ENCODE measurements around the gene DRAXIN.

Gene DRAXIN

GRCh38 chr1:11654939-11655808 is 36.3 kb upstream of the DRAXIN start:
- DNase-seq (ENCODE audit: low read depth): no peak

GRCh38 chr1:11657654-11658053 is 33.9 kb upstream of the DRAXIN start:
- DNase-seq (ENCODE audit: low read depth): no peak

GRCh38 chr1:11658542-11658941 is 33.0 kb upstream of the DRAXIN start:
- DNase-seq (ENCODE audit: low read depth): no peak

- DNase-seq (ENCODE audit: low read depth): no peak
Measured at GRCh38 chr1:11659748-11660147, 31.8 kb upstream of the DRAXIN start.

GRCh38 chr1:11661103-11661502 is 30.4 kb upstream of the DRAXIN start:
- DNase-seq (ENCODE audit: low read depth): no peak

GRCh38 chr1:11664336-11665065 is 27.0 kb upstream of the DRAXIN start:
- peak; percentile 20 for DNase-seq (ENCODE audit: low read depth)

GRCh38 chr1:11668516-11668915 is 23.0 kb upstream of the DRAXIN start:
- DNase-seq (ENCODE audit: low read depth): no peak

- no peak for DNase-seq (ENCODE audit: low read depth)
Measured at GRCh38 chr1:11670747-11671146, 20.8 kb upstream of the DRAXIN start.

- DNase-seq (ENCODE audit: low read depth): no peak
Measured at GRCh38 chr1:11671205-11671543, 20.3 kb upstream of the DRAXIN start.

- no peak for DNase-seq (ENCODE audit: low read depth)
Measured at GRCh38 chr1:11671544-11672286, 19.8 kb upstream of the DRAXIN start.

- DNase-seq (ENCODE audit: low read depth): no peak
Measured at GRCh38 chr1:11673089-11673769, 18.3 kb upstream of the DRAXIN start.

- DNase-seq (ENCODE audit: low read depth): no peak
Measured at GRCh38 chr1:11674488-11674887, 17.0 kb upstream of the DRAXIN start.

- DNase-seq (ENCODE audit: low read depth): no peak
Measured at GRCh38 chr1:11675325-11675724, 16.2 kb upstream of the DRAXIN start.

- no peak for DNase-seq (ENCODE audit: low read depth)
Measured at GRCh38 chr1:11676386-11677103, 15.0 kb upstream of the DRAXIN start.

- DNase-seq (ENCODE audit: low read depth): no peak
Measured at GRCh38 chr1:11678442-11678841, 13.1 kb upstream of the DRAXIN start.

GRCh38 chr1:11680270-11681070 is 11.0 kb upstream of the DRAXIN start:
- DNase-seq (ENCODE audit: low read depth): peak; percentile 37

- DNase-seq (ENCODE audit: low read depth): peak; percentile 77
Measured at GRCh38 chr1:11681071-11681771, 10.3 kb upstream of the DRAXIN start, which contains the start of gene MAD2L2. Gene MAD2L2 (minus strand): TSS chr1:11681148. CDS start chr1:11680601, 547 bp downstream.

GRCh38 chr1:11682287-11682771 is 9.2 kb upstream of the DRAXIN start:
- no peak for DNase-seq (ENCODE audit: low read depth)

- no peak for DNase-seq (ENCODE audit: low read depth)
Measured at GRCh38 chr1:11682799-11683198, 8.7 kb upstream of the DRAXIN start.

- no peak for DNase-seq (ENCODE audit: low read depth)
Measured at GRCh38 chr1:11684070-11684469, 7.4 kb upstream of the DRAXIN start.
